OCI-LY7 (cell line): ENCODE measurements around the gene CCDC33. TPM values are rescaled to one million over a fixed set of nuclear protein-coding genes. Genes with fewer than 3 reads are reported as not detected.

ENCODE experiments used
- BruUV-seq: library from RNA; stranded (reverse); fragments of 400-500 nt; replicated peaks from 2 replicates; lab custom pipeline; 2021; lab: Mats Ljungman, UMichigan
- CTCF ChIA-PET: fragments of 300-600 bp; sonication (Branson Sonifier 250); formaldehyde crosslinking; loops from one replicate; lab custom pipeline; 2022; ENCODE audit warnings: antibody characterized with exemption; ENCODE audit not compliant: unreplicated experiment; lab: Charles Lee
- POLR2A ChIA-PET: fragments of 300-600 bp; sonication (Branson Sonifier 250); formaldehyde crosslinking; loops from one replicate; lab custom pipeline; 2022; ENCODE audit warnings: antibody characterized with exemption; lab: Charles Lee
- DNase-seq: peaks from one replicate; pipeline ENCODE4 v3.0.0-alpha.2; 2015; ENCODE audit warnings: low spot score
- H2AFZ ChIP-seq: fragments of 200-600 bp; sonication (generic), shearing (Covaris generic); 2 replicates; pipeline ENCODE4 v1.6.1; 2014; ENCODE audit warnings: mild to moderate bottlenecking, antibody characterized with exemption, low read length, moderate library complexity
- H3K27ac ChIP-seq: fragments of 200-600 bp; sonication (generic); 2 replicates; pipeline ENCODE4 v1.5.1; 2014; ENCODE audit warnings: mixed run types, low read depth, mild to moderate bottlenecking, moderate library complexity, low read length, inconsistent platforms; ENCODE audit not compliant: poor library complexity, severe bottlenecking
- H3K36me3 ChIP-seq: fragments of 200-600 bp; sonication (generic); 2 replicates; pipeline ENCODE4 v1.6.1; 2014; ENCODE audit warnings: mild to moderate bottlenecking, antibody characterized with exemption, low read length, moderate library complexity, mixed read lengths; ENCODE audit not compliant: insufficient read depth
- H3K4me1 ChIP-seq: fragments of 200-600 bp; sonication (generic); 2 replicates; pipeline ENCODE4 v1.5.1; 2014; ENCODE audit warnings: mild to moderate bottlenecking, low read length; ENCODE audit not compliant: insufficient read depth, poor library complexity, severe bottlenecking
- H3K4me2 ChIP-seq: fragments of 200-600 bp; sonication (generic); 2 replicates; pipeline ENCODE4 v1.6.1; 2014; ENCODE audit warnings: mild to moderate bottlenecking, low read length
- H3K4me3 ChIP-seq: fragments of 200-600 bp; sonication (generic); 2 replicates; pipeline ENCODE4 v1.5.1; 2014; ENCODE audit warnings: mild to moderate bottlenecking, low read depth, low read length; ENCODE audit not compliant: poor library complexity, severe bottlenecking
- H3K79me2 ChIP-seq: fragments of 200-600 bp; sonication (generic); 2 replicates; pipeline ENCODE4 v1.6.1; 2016; ENCODE audit warnings: low read depth, mild to moderate bottlenecking, low read length, moderate library complexity, mixed read lengths; ENCODE audit not compliant: insufficient read depth
- H3K9me2 ChIP-seq: fragments of 200-600 bp; sonication (generic); 2 replicates; pipeline ENCODE4 v1.6.1; 2016; ENCODE audit warnings: mild to moderate bottlenecking, low read length, mixed read lengths; ENCODE audit not compliant: insufficient read depth
- H3K9me3 ChIP-seq: fragments of 200-600 bp; sonication (generic); 2 replicates; pipeline ENCODE4 v1.6.1; 2014; ENCODE audit warnings: mild to moderate bottlenecking, mixed run types, low read length, mixed read lengths
- H4K20me1 ChIP-seq: fragments of 200-600 bp; sonication (generic); 2 replicates; pipeline ENCODE4 v1.6.1; 2014; ENCODE audit warnings: mild to moderate bottlenecking, antibody characterized with exemption, low read length, moderate library complexity, mixed read lengths; ENCODE audit not compliant: insufficient read depth
- EZH2phosphoT487 ChIP-seq: fragments of 200-600 bp; sonication (generic); IDR thresholded peaks from 2 replicates; pipeline ENCODE4 v1.6.1; 2018; ENCODE audit warnings: low read depth, borderline replicate concordance, mild to moderate bottlenecking, mixed run types, antibody characterized with exemption, low read length, moderate library complexity, mixed read lengths
- intact Hi-C: fragments of 100-400 bp; cut with micrococcal nuclease; formaldehyde crosslinking; loops from one replicate; pipeline ENCODE4 v1.10.0; 2022; ENCODE audit not compliant: unreplicated experiment
- total RNA-seq, 2 experiments: library from RNA; depleted of rRNA in 1 of 2; stranded (reverse); fragments of >200 nt in 1 of 2; shearing (Covaris generic) in 1 of 2; gene quantifications; 2 replicates each; pipeline ENCODE4 v1.2.3, GENCODE V29; 2014 to 2022
- TF ChIP-seq, protein P1 (sequence below): fragments of 200-600 bp; sonication (generic); conservative IDR thresholded peaks from 2 replicates; pipeline ENCODE4 v1.5.1; 2014; ENCODE audit warnings: mild to moderate bottlenecking, antibody characterized with exemption, low read length, moderate library complexity, mixed read lengths

CCDC33 gene
- total RNA-seq, 2 experiments from 2014 or later: not detected

DNA sequence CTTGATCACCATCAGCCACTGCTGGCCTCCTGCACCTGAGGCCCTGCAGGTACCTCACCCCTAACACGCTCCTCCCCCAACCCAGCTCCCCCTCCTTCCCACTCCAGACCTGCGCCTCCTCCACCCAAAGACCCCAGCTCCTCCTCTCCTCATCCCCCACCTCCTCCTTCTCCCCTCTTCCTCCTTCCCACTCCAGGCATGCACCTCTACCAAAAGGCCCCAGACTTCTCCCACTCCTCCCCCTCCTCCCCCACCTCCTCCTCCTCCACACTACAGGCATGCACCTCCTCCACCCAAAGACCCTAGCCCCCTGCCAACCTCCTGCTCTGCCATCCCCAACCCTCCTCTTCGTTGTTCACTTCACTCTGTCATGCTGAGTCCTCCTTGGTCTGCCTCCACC is 88.6 kb downstream of the CCDC33 start:
- H3K4me2 ChIP-seq: no peak overlapping the region
- no peak for DNase-seq
- ChIA-PET CTCF (no interaction called here), POLR2A (no interaction called here)
- no peaks in the 10 kb centered on the region for H3K36me3 ChIP-seq
- no peak overlapping the region for H3K27ac ChIP-seq
- no peak overlapping the region for H2AFZ ChIP-seq
- no peaks in the 10 kb centered on the region for H3K9me2 ChIP-seq
- H3K4me1 ChIP-seq: no peaks in the 10 kb centered on the region
- no TSS peak for BruUV-seq
- no peak for TF ChIP-seq EZH2phosphoT487
- TF ChIP-seq, protein P1, sequence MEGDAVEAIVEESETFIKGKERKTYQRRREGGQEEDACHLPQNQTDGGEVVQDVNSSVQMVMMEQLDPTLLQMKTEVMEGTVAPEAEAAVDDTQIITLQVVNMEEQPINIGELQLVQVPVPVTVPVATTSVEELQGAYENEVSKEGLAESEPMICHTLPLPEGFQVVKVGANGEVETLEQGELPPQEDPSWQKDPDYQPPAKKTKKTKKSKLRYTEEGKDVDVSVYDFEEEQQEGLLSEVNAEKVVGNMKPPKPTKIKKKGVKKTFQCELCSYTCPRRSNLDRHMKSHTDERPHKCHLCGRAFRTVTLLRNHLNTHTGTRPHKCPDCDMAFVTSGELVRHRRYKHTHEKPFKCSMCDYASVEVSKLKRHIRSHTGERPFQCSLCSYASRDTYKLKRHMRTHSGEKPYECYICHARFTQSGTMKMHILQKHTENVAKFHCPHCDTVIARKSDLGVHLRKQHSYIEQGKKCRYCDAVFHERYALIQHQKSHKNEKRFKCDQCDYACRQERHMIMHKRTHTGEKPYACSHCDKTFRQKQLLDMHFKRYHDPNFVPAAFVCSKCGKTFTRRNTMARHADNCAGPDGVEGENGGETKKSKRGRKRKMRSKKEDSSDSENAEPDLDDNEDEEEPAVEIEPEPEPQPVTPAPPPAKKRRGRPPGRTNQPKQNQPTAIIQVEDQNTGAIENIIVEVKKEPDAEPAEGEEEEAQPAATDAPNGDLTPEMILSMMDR: no peak
- H3K4me3 ChIP-seq: no peak overlapping the region
- no peaks in the 10 kb centered on the region for H3K79me2 ChIP-seq
- intact Hi-C loops: loop anchor here (5.0 kb wide), 1 partner anchor 352 kb away; no protein-coding TSS in a partner anchor
- H3K9me3 ChIP-seq: no peaks in the 10 kb centered on the region
- no peaks in the 10 kb centered on the region for H4K20me1 ChIP-seq

GRCh38 chr15:74326746-74327145 is 90.6 kb downstream of the CCDC33 start:
- Histone ChIP-seq H3K79me2 (no peaks in the 10 kb centered on the region), H3K27ac (no peak overlapping the region), H3K4me2 (no peak overlapping the region), H4K20me1 (no peaks in the 10 kb centered on the region), H2AFZ (no peak overlapping the region), H3K36me3 (no peaks in the 10 kb centered on the region), H3K4me3 (no peak overlapping the region), H3K4me1 (no peaks in the 10 kb centered on the region), H3K9me2 (no peaks in the 10 kb centered on the region), H3K9me3 (no peaks in the 10 kb centered on the region)
- DNase-seq: no peak
- ChIA-PET POLR2A (no interaction called here), CTCF (no interaction called here)
- TF ChIP-seq, protein P1: no peak
- TF ChIP-seq EZH2phosphoT487: no peak
- no TSS peak for BruUV-seq
- intact Hi-C loops: no loop called here

- H3K9me3 ChIP-seq: no peaks in the 10 kb centered on the region
- H4K20me1 ChIP-seq: no peaks in the 10 kb centered on the region
- H3K79me2 ChIP-seq: no peaks in the 10 kb centered on the region
- no peaks in the 10 kb centered on the region for H3K9me2 ChIP-seq
- intact Hi-C loops: no loop called here
- POLR2A ChIA-PET: no interaction called here
- H2AFZ ChIP-seq: no peak overlapping the region
- H3K4me3 ChIP-seq: no peak overlapping the region
- H3K36me3 ChIP-seq: no peaks in the 10 kb centered on the region
- H3K27ac ChIP-seq: no peak overlapping the region
- BruUV-seq: no TSS peak
- no peaks in the 10 kb centered on the region for H3K4me1 ChIP-seq
- TF ChIP-seq, protein P1: no peak
- TF ChIP-seq EZH2phosphoT487: no peak
- no peak overlapping the region for H3K4me2 ChIP-seq
- DNase-seq: no peak
- CTCF ChIA-PET: no interaction called here
Observed at GRCh38 chr15:74327756-74328155, 91.6 kb downstream of the CCDC33 start.
